Diencephalon (tissue), 1 donor: ENCODE results near the gene MAP3K15. TPM values are rescaled to one million over a fixed set of nuclear protein-coding genes. Genes with fewer than 3 reads are reported as not detected.

Experiments
- small RNA-seq: library from RNA; depleted of rRNA; stranded (forward); fragments of <200 nt; gene quantifications from one replicate; pipeline ENCODE3, GENCODE V24; 2014
- total RNA-seq: library from RNA; depleted of rRNA; stranded (reverse); fragments of >200 nt; gene quantifications from one replicate; pipeline ENCODE4 v1.2.3, GENCODE V29; 2014

The MAP3K15 gene
- total RNA-seq = 0.46 TPM

GRCh38 chrX:19514791-19515614 lies at the start of gene MAP3K15:
TSS of gene MAP3K15 (minus strand) at chrX:19515508. CDS start at chrX:19515261, 247 bp downstream.

GRCh38 chrX:19343535-19344408 lies 171.5 kb downstream of the MAP3K15 start, which contains the start of gene PDHA1:
TSS of gene PDHA1 (plus strand) at chrX:19343927. CDS start at chrX:19344038, 111 bp downstream.

Small RNA genes lying within 50 kb of the gene (small RNA-seq; reads per million reads assigned to genes)
- not detected for gene RF00019

Other genes with a start within 250 kb of the MAP3K15 start
- gene PDHA1, start 171.6 kb downstream of the MAP3K15 start, total RNA-seq = 78.9 TPM